GM23338 (cell line): ENCODE data around the gene SLC25A48.

Experiments
- EZH2 ChIP-seq: fragments of 200-600 bp; sonication (generic); IDR thresholded peaks from one replicate; pipeline ENCODE4 v1.8.0; 2017; ENCODE audit warnings: antibody characterized with exemption, mild to moderate bottlenecking, low read depth; ENCODE audit not compliant: unreplicated experiment
- EZH2phosphoT487 ChIP-seq: fragments of 200-600 bp; sonication (generic); IDR thresholded peaks from one replicate; pipeline ENCODE4 v1.8.1; 2018; ENCODE audit warnings: antibody characterized with exemption; ENCODE audit not compliant: unreplicated experiment
- POLR2AphosphoS5 ChIP-seq: IDR thresholded peaks from 2 replicates; pipeline ENCODE4 v1.6.1; 2016; ENCODE audit warnings: antibody characterized with exemption, low read depth

DNA sequence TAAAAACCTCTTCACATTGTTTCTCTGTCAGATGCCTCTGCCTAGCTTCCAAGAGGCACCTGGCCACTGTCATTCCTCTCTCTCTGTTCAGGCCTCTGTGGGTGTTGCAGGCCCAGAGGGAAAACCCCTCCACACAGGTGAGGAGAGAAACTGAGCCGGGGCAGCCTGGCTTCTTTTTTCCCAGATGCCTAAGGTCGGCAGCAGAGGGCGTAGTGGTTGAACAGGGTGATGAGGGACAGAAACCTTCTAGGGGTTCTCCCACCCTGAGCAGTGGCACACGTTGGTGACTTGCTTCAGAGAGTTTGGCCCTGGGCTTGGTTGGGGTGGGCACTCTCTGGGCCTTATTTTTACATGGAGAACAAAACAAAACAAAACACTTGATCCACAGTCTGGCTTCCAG is 49.0 kb downstream of the SLC25A48 start:
- no peak for TF ChIP-seq POLR2AphosphoS5
- no peak for TF ChIP-seq EZH2
- TF ChIP-seq EZH2phosphoT487, result no peak
